Tibial artery (tissue), 4 donors: Measurements from ENCODE around the gene CRYGN.

Source experiments
- DNase-seq, 2 donors: peaks; one replicate each; pipeline ENCODE4 v3.0.0-alpha.2; 2019
- H3K27ac ChIP-seq, 2 donors: fragments of 200-600 bp; sonication (generic) in 1 of 2; 1 replicate in 1 of 2; 2 replicates in 1 of 2; pipeline ENCODE4 v1.5.1; 2018 to 2019; ENCODE audit warnings: mild to moderate bottlenecking in 1 of 2
- H3K27me3 ChIP-seq, 2 donors: fragments of 200-600 bp; sonication (generic) in 1 of 2; one replicate each; pipeline versions ENCODE4 v1.5.1 to v1.6.0; 2016 to 2019
- H3K36me3 ChIP-seq, 3 donors: fragments of 200-600 bp; sonication (generic) in 2 of 3; one replicate each; pipeline ENCODE4 v1.5.1; 2016 to 2019; ENCODE audit warnings: mild to moderate bottlenecking in 2 of 3
- H3K4me1 ChIP-seq, 4 donors: fragments of 200-600 bp; sonication (generic) in 2 of 4; 1 replicate in 3 of 4; 2 replicates in 1 of 4; pipeline ENCODE4 v1.5.1; 2016 to 2019
- H3K4me3 ChIP-seq, 2 donors: fragments of 200-600 bp; sonication (generic) in 1 of 2; 1 replicate in 1 of 2; 2 replicates in 1 of 2; pipeline ENCODE4 v1.5.1; 2018 to 2019; ENCODE audit warnings: mild to moderate bottlenecking in 2 of 2
- H3K9me3 ChIP-seq, 3 donors: fragments of 200-600 bp; sonication (generic) in 1 of 3; one replicate each; pipeline ENCODE4 v1.5.1; 2016 to 2019
- CTCF ChIP-seq, 2 experiments: fragments of 200-600 bp in 1 of 2; fragments of 450-650 bp in 1 of 2; IDR thresholded peaks; one replicate each; pipeline ENCODE4 v1.5.1; 2017 to 2019; ENCODE audit warnings: antibody characterized with exemption in 2 of 2, mild to moderate bottlenecking in 1 of 2, moderate library complexity in 1 of 2
- intact Hi-C: fragments of 100-400 bp; cut with DNase I; formaldehyde crosslinking; loops from one replicate; pipeline ENCODE4 v1.15.0; 2023; ENCODE audit warnings: low total_unique reads

CRYGN gene

DNA sequence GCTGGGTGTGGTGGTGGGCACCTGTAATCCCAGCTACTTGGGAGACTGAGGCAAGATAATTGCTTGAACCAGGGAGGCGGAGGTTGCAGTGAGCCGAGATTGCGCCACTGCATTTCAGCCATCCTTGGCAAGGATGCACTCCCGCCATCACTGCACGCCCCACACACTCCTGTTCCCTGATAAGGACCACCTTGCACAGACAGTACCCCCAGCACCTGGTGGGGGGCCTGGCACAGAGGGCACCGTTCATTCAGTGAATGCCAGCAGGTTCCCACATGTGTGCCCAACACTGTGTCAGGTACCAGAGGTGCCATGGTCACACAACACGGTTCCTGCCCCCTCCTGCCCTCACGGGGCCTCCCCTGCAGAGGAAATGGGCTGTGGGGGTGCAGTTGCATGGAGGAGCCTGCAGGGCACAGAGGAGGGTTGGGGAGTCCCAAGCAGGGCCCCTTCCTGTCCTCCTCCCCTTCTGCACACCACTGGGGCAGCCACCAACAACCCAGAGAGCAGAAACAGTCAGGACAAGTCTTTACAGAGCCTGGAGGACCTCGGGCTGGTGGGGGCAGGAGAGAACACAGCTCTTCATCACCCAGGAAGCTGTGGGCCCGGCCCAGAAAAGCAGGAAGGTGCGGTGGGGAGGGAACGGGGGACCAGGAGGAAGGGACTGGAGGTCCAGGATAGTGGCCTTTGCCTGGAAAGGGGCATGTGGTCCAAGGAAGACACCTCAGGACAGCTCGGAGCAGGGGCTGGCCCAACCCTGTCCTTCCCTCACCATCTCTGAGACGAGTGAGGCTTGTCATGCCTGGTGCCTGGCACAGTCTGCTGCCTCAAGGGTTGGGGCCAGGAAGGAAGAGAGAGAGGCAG is 7.1 kb downstream of the CRYGN start:
- no peaks in the 10 kb centered on the region for H3K27me3 ChIP-seq
- H3K9me3 ChIP-seq = no peaks in the 10 kb centered on the region
- H3K36me3 ChIP-seq = no peaks in the 10 kb centered on the region
- intact Hi-C loops = no loop called here
- H3K4me1 ChIP-seq = peaks cover 0 to 62% (median 53%) of the 10 kb centered on the region in 4 donors
- TF ChIP-seq CTCF (IDR thresholded peaks at IDR 0.05) = no peak
- DNase-seq = no peak
- H3K4me3 ChIP-seq = no peak overlapping the region
- H3K27ac ChIP-seq = no peak overlapping the region

- TF ChIP-seq CTCF (IDR thresholded peaks at IDR 0.05) = no peak
- intact Hi-C loops = no loop called here
- H3K27ac ChIP-seq = no peak overlapping the region
- DNase-seq = no peak
- no peak overlapping the region for H3K4me3 ChIP-seq
- no peaks in the 10 kb centered on the region for H3K36me3 ChIP-seq
- H3K27me3 ChIP-seq = no peaks in the 10 kb centered on the region
- peaks cover 0 to 62% (median 53%) of the 10 kb centered on the region in 4 donors for H3K4me1 ChIP-seq
- H3K9me3 ChIP-seq = no peaks in the 10 kb centered on the region
Measured at GRCh38 chr7:151431768-151432311, 8.1 kb downstream of the CRYGN start.

GRCh38 chr7:151431281-151431767 is 8.6 kb downstream of the CRYGN start:
- TF ChIP-seq CTCF (IDR thresholded peaks at IDR 0.05) = no peak
- Histone ChIP-seq H3K4me3 (no peak overlapping the region), H3K36me3 (no peaks in the 10 kb centered on the region), H3K9me3 (no peaks in the 10 kb centered on the region), H3K27me3 (no peaks in the 10 kb centered on the region), H3K27ac (no peak overlapping the region), H3K4me1 (peaks cover 0 to 62% (median 53%) of the 10 kb centered on the region in 4 donors)
- intact Hi-C loops = no loop called here
- DNase-seq = no peak

DNA sequence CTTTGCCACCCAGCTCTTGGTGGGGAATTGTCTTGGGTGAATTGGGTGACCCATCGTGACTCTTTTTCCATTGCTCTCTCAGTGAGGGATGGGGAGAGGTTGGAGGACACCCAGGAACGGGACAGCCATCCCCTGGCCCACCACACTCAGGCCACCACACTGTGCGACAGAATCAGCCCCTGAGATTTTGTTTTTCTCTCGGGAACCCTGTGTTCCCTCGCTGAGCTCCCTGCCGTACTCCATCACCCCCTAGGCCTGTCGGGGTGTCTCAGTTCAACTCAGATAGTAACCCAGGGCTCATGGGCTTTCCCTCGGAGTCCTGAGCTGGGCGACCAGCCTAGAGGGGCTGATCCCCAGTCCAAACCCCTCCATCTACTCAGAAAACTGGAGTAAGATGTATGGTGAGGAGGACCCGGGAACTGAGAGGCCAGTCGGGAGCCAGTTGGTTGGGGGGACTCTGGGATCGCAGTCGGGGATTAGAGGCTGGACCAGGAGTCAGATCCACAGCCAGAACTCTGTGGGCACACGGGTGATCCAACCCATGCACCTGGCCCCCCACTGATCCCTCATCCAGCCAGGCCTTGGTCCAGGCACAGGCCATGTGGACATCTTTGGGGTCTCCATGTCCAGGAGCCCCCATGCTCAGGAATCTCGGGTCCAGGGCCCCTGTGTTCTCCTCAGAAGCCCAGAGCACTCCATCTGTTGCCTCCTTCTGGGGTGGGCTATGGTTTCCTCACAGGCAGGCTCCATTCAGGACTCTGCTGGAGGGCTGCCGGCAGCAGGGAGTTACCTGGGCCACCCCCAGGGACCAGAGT is 9.3 kb downstream of the CRYGN start:
- Histone ChIP-seq H3K4me3 (no peak overlapping the region), H3K4me1 (peaks cover 0 to 61% (median 53%) of the 10 kb centered on the region in 4 donors), H3K27me3 (no peaks in the 10 kb centered on the region), H3K27ac (no peak overlapping the region), H3K9me3 (no peaks in the 10 kb centered on the region), H3K36me3 (no peaks in the 10 kb centered on the region)
- TF ChIP-seq CTCF (IDR thresholded peaks at IDR 0.05) = no peak
- no peak for DNase-seq
- intact Hi-C loops = no loop called here

GRCh38 chr7:151429560-151430331 is 10.2 kb downstream of the CRYGN start:
- no peak for TF ChIP-seq CTCF (IDR thresholded peaks at IDR 0.05)
- Histone ChIP-seq H3K27ac (peak overlapping the region; percentile 82 to 86), H3K27me3 (no peaks in the 10 kb centered on the region), H3K4me3 (no peak overlapping the region), H3K4me1 (peaks cover 0 to 57% (median 48%) of the 10 kb centered on the region in 4 donors), H3K36me3 (no peaks in the 10 kb centered on the region), H3K9me3 (no peaks in the 10 kb centered on the region)
- DNase-seq = no peak
- intact Hi-C loops = no loop called here
